DMS153 treated with DMSO at 0.1 percent for 48 hours (cell line): ENCODE data around the gene ZNF560.

Experiments used
- DNase-seq: peaks from one replicate; lab custom pipeline; 2025; ENCODE audit not compliant: unreplicated experiment; lab: John Stamatoyannopoulos, UW

The ZNF560 gene

GRCh38 chr19:9436358-9436757, 62.1 kb downstream of the ZNF560 start:
- no peak for DNase-seq

GRCh38 chr19:9435279-9436268, 62.8 kb downstream of the ZNF560 start, which contains the start of gene ZNF266:
TSS of gene ZNF266 (minus strand) at chr19:9435573. CDS start at chr19:9420089, 15,484 bp downstream.
- peak; percentile 72 for DNase-seq

- DNase-seq, result no peak
Observed at GRCh38 chr19:9431475-9431874, 66.9 kb downstream of the ZNF560 start.

- no peak for DNase-seq
Observed at GRCh38 chr19:9430444-9430843, 68.0 kb downstream of the ZNF560 start.

- DNase-seq, result no peak
Observed at GRCh38 chr19:9427941-9428340, 70.5 kb downstream of the ZNF560 start.
